Esophagus muscularis mucosa (tissue), 3 donors: ENCODE results near the gene FTCD.

Experiments
- POLR2A ChIP-seq: fragments of 450-650 bp; IDR thresholded peaks from one replicate; pipeline ENCODE4 v1.6.1; 2017; ENCODE audit warnings: antibody characterized with exemption, moderate library complexity, mild to moderate bottlenecking, low read depth
- POLR2AphosphoS5 ChIP-seq, 2 donors: sonication (generic); formaldehyde crosslinking; IDR thresholded peaks; one replicate each; pipeline ENCODE4 v1.6.1; 2017; ENCODE audit warnings: antibody characterized with exemption in 2 of 2
- TF ChIP-seq, protein P1 (sequence below), 3 experiments: fragments of 200-600 bp in 2 of 3; fragments of 450-650 bp in 1 of 3; sonication (generic) in 2 of 3; IDR thresholded peaks; one replicate each; pipeline ENCODE4 v1.5.1; 2017 to 2019; ENCODE audit warnings: antibody characterized with exemption in 3 of 3, mild to moderate bottlenecking in 2 of 3, moderate library complexity in 1 of 3

DNA sequence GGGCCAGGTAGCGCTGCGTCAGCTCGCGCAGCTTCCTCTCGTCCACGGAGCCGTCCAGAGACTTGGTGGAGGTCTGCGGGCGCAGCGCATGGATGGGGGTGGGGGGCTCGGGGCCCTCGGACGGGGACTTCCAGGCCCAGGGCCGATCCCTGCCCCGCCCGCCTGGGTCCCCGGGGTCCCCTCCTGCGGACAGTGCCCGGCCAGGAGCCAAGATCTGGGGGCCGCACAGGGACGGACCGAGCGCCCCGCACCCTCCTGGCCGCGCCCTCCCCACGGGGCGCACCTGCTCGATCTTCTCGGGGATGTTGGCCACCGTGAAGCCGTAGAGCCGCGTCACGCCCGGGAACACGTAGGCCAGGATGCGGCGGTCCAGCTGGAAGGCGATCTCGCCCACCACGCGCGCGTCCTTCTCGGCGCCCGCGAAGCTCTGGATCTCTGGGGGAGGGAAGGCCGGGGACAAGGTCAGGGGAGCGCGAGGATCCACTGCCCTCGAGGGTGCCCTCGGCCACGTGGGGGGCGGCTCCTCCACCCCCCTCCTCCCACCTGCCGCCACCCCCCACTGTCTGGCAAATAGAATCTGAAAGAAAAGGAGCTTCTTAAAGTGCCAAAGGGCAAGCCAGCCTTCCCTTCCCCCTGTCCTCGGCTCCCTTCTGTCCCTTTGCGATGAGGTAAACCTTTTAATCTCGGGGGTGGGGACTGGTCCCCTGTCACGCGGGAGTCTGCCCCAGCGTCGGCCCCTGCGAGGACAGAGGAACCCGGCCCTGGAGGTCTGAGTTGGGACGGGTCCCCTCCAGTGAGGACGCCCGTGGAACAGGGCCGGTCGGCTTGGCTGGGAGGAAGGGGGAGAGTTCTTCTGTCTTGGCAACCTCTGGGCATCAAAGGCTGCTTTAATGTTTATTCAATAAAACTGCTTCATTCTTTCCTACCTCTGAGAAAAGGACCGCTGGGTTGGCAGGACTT, 6.5 kb upstream of the FTCD start:
- TF ChIP-seq, protein P1, sequence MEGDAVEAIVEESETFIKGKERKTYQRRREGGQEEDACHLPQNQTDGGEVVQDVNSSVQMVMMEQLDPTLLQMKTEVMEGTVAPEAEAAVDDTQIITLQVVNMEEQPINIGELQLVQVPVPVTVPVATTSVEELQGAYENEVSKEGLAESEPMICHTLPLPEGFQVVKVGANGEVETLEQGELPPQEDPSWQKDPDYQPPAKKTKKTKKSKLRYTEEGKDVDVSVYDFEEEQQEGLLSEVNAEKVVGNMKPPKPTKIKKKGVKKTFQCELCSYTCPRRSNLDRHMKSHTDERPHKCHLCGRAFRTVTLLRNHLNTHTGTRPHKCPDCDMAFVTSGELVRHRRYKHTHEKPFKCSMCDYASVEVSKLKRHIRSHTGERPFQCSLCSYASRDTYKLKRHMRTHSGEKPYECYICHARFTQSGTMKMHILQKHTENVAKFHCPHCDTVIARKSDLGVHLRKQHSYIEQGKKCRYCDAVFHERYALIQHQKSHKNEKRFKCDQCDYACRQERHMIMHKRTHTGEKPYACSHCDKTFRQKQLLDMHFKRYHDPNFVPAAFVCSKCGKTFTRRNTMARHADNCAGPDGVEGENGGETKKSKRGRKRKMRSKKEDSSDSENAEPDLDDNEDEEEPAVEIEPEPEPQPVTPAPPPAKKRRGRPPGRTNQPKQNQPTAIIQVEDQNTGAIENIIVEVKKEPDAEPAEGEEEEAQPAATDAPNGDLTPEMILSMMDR (IDR thresholded peaks at IDR 0.05): no peak
- TF ChIP-seq POLR2A (no peak), POLR2AphosphoS5 (IDR thresholded peaks at IDR 0.05) (no peak)
